ENCODE results near the gene ARHGAP27. TPM values are rescaled to one million over a fixed set of nuclear protein-coding genes. Genes with fewer than 3 reads are reported as not detected.

The ARHGAP27 gene
- total RNA-seq, 1 donor from 2014 or later = 155 TPM

DNA sequence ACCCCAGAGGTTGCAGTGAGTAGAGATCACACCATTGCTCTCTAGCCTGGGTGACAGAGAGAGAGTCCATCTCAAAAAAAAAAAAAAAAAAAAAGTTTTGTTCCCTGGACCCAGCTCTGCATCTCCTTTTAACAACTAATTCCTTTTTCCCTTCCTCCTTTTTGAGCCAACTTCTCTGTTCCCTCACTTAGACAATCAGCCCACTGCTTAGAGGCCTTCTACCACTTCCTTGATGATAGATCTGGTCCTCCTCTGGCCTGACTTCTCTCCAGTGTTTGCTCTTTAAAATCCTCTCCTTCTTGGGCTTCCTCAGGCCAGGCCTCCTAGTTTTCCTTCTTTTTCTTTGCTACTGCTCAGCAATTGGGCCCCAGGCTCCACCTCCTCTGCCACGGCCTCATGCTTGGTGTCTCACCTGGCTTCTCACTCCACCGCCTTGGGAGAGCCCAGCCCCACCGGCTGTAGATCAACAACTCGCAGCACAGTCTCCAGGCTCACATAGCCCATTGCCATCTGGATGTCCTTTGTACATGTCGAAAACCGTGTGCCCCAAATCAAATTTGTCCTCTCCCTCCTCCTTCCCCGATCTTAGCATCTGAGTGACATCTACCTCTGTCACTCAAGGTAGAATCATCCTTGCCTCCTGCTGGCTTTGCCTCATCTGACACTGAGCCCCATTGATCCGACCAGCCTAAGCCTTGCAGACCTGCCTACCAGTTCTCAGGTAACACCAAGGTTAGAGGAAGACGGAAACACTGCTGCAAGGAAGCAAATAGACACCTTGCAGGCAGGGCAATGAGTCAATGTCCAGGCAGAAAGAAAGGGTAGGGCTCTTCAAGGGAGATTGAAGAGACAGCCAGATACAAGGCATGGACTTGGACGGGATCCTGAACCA, 17.4 kb downstream of the ARHGAP27 start:
- peaks cover 6% of the 10 kb centered on the region for H3K27me3 Mint-ChIP-seq (ENCODE audit: unreplicated experiment)
- H3K9me3 Mint-ChIP-seq (ENCODE audit: unreplicated experiment) = no peaks in the 10 kb centered on the region
- peak overlapping the region; percentile 70 for H3K4me3 Mint-ChIP-seq (ENCODE audit: unreplicated experiment)
- no peak for DNase-seq (ENCODE audit: low spot score)
- TF ChIP-seq, protein P1, sequence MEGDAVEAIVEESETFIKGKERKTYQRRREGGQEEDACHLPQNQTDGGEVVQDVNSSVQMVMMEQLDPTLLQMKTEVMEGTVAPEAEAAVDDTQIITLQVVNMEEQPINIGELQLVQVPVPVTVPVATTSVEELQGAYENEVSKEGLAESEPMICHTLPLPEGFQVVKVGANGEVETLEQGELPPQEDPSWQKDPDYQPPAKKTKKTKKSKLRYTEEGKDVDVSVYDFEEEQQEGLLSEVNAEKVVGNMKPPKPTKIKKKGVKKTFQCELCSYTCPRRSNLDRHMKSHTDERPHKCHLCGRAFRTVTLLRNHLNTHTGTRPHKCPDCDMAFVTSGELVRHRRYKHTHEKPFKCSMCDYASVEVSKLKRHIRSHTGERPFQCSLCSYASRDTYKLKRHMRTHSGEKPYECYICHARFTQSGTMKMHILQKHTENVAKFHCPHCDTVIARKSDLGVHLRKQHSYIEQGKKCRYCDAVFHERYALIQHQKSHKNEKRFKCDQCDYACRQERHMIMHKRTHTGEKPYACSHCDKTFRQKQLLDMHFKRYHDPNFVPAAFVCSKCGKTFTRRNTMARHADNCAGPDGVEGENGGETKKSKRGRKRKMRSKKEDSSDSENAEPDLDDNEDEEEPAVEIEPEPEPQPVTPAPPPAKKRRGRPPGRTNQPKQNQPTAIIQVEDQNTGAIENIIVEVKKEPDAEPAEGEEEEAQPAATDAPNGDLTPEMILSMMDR (IDR thresholded peaks at IDR 0.05; ENCODE audit: unreplicated experiment) = no peak
- peaks cover 34% of the 10 kb centered on the region for H3K4me1 Mint-ChIP-seq (ENCODE audit: unreplicated experiment)
- H3K36me3 Mint-ChIP-seq (ENCODE audit: low read depth, unreplicated experiment) = peaks cover 8% of the 10 kb centered on the region
- peak overlapping the region; percentile 65 for H3K27ac Mint-ChIP-seq (ENCODE audit: unreplicated experiment)

DNA sequence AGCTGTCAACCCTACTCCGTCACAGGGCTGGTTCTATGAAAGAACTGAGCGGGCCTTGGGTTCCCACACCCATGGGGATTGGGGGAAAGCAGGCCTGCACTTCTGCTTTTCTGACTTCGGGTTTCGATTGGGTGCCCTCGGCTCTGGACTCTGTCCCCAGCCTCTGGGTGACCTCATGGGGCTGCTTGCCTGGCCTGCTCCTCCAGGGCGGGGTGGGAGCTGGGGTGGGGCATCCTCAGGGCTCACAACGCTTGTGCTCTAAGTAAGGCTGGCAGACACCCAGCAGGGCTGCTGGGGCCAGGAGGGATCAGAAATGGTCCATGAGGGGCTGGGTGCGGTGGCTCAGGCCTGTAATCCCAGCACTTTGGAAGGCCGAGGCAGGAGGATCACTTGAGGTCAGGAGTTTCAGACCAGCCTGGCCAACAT, 19.2 kb downstream of the ARHGAP27 start:
- TF ChIP-seq, protein P1 (IDR thresholded peaks at IDR 0.05; ENCODE audit: unreplicated experiment) = no peak
- DNase-seq (ENCODE audit: low spot score) = no peak
- peaks cover 16% of the 10 kb centered on the region for H3K36me3 Mint-ChIP-seq (ENCODE audit: low read depth, unreplicated experiment)
- H3K4me3 Mint-ChIP-seq (ENCODE audit: unreplicated experiment) = no peak overlapping the region
- H3K9me3 Mint-ChIP-seq (ENCODE audit: unreplicated experiment) = no peaks in the 10 kb centered on the region
- no peak overlapping the region for H3K27ac Mint-ChIP-seq (ENCODE audit: unreplicated experiment)
- peaks cover 11% of the 10 kb centered on the region for H3K27me3 Mint-ChIP-seq (ENCODE audit: unreplicated experiment)
- peaks cover 50% of the 10 kb centered on the region for H3K4me1 Mint-ChIP-seq (ENCODE audit: unreplicated experiment)

DNA sequence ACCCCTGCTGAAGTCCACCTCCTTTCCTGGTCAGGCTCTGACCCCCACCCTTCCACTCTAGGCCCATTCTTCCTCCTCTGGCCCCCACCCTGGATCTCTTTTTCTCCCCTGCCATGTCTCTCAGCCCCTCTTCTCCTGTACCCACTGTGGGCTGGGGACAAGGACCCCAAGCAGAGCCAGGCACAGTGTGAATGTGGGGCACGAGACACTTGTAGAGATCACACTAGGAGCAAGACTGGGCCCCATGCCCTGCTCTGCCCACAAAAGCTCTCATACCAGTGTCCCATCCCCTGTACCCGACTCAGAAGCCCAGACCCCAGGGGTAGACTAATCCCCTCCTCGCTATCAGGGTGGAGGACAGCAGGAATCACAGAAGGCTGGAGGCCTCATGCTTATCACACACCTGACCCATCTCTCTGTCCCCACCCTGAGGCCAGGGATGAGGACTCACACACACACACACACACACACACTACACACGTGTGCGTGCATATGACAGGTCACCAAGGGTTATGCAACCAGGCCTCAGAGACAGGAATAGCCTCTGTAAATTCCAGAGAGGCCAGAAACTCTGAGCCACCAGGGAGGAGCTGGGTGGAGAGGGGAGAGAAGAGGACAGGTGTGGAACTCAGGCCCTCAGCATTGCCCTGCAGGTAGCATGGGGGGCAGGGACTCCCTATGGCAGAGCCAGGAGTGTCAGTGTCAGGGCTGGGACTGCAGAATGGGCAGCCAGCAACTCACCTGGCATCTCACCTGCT, 21.1 kb downstream of the ARHGAP27 start:
- Mint-ChIP-seq H3K27ac (ENCODE audit: unreplicated experiment) (peak overlapping the region; percentile 96), H3K36me3 (ENCODE audit: low read depth, unreplicated experiment) (peaks cover 23% of the 10 kb centered on the region), H3K4me1 (ENCODE audit: unreplicated experiment) (peaks cover 65% of the 10 kb centered on the region), H3K4me3 (ENCODE audit: unreplicated experiment) (no peak overlapping the region), H3K27me3 (ENCODE audit: unreplicated experiment) (peaks cover 15% of the 10 kb centered on the region), H3K9me3 (ENCODE audit: unreplicated experiment) (no peaks in the 10 kb centered on the region)
- TF ChIP-seq, protein P1 (IDR thresholded peaks at IDR 0.05; ENCODE audit: unreplicated experiment) = no peak
- DNase-seq (ENCODE audit: low spot score) = no peak

DNA sequence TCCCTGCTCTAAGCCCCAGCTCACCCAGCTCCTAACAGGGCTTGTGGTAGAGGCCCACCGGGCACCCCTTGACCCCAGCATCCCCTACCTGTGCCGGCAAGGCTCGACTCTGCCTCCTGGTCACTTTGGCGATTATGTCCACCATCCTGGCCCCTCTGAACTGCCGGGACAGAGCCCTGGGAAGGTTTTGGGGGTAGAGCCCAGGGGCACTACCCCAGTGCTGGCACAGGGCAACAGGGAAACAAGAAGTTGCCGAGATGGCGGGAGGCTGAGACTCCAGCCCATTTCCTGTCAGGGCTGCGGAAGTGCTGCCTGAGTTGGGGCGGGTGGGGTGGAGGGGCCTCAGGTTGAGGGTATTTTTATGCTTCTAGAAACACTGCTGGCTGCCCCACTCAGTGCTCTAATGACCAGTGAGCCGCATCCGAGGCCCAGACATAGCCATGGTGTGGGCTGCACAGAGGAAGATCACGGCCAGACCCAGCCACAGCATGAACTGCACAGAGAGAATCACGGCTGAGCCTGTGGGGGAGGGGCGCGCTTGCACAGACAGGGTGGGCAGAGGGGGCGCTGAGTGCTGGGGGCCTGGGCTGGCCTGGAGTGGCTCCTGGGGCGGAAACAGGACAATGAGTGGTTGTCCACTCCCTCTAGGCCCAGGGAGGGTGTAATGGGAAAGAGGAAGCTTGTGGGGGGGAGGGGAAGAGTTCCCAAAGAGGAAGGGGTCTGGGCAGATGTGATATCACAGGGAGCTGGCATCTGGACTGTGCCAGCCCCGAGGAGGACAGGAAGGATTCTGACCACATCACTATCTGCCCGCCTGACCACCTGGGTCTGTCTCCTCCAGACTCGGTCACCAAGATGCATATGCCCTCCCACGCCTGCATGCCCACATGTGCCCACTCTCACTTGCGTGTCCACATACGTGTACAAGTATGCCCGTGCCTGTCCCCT, 22.3 kb downstream of the ARHGAP27 start:
- peak overlapping the region; percentile 96 for H3K27ac Mint-ChIP-seq (ENCODE audit: unreplicated experiment)
- H3K4me3 Mint-ChIP-seq (ENCODE audit: unreplicated experiment) = peak overlapping the region; percentile 37
- H3K36me3 Mint-ChIP-seq (ENCODE audit: low read depth, unreplicated experiment) = peaks cover 25% of the 10 kb centered on the region
- H3K27me3 Mint-ChIP-seq (ENCODE audit: unreplicated experiment) = peaks cover 18% of the 10 kb centered on the region
- H3K4me1 Mint-ChIP-seq (ENCODE audit: unreplicated experiment) = peaks cover 66% of the 10 kb centered on the region
- TF ChIP-seq, protein P1 (IDR thresholded peaks at IDR 0.05; ENCODE audit: unreplicated experiment) = no peak
- H3K9me3 Mint-ChIP-seq (ENCODE audit: unreplicated experiment) = no peaks in the 10 kb centered on the region
- DNase-seq (ENCODE audit: low spot score) = peak; percentile 66

Measured in endothelial cell (in vitro differentiated cells).